GM10266 (cell line): ENCODE measurements around the gene PPP1R14B.

Experiments used
- DNase-seq: peaks from one replicate; pipeline ENCODE4 v3.0.0; 2012; ENCODE audit errors: extremely low spot score
- TF ChIP-seq, protein P1 (sequence below): IDR thresholded peaks from 2 replicates; pipeline ENCODE4 v1.5.1; 2012; ENCODE audit warnings: mild to moderate bottlenecking, low read depth; ENCODE audit not compliant: control insufficient read depth, insufficient read depth; ENCODE audit errors: missing control alignments

Gene PPP1R14B

GRCh38 chr11:64243236-64243854 is 3.4 kb downstream of the PPP1R14B start:
- no peak for DNase-seq
- TF ChIP-seq, protein P1, sequence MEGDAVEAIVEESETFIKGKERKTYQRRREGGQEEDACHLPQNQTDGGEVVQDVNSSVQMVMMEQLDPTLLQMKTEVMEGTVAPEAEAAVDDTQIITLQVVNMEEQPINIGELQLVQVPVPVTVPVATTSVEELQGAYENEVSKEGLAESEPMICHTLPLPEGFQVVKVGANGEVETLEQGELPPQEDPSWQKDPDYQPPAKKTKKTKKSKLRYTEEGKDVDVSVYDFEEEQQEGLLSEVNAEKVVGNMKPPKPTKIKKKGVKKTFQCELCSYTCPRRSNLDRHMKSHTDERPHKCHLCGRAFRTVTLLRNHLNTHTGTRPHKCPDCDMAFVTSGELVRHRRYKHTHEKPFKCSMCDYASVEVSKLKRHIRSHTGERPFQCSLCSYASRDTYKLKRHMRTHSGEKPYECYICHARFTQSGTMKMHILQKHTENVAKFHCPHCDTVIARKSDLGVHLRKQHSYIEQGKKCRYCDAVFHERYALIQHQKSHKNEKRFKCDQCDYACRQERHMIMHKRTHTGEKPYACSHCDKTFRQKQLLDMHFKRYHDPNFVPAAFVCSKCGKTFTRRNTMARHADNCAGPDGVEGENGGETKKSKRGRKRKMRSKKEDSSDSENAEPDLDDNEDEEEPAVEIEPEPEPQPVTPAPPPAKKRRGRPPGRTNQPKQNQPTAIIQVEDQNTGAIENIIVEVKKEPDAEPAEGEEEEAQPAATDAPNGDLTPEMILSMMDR: no peak

DNA sequence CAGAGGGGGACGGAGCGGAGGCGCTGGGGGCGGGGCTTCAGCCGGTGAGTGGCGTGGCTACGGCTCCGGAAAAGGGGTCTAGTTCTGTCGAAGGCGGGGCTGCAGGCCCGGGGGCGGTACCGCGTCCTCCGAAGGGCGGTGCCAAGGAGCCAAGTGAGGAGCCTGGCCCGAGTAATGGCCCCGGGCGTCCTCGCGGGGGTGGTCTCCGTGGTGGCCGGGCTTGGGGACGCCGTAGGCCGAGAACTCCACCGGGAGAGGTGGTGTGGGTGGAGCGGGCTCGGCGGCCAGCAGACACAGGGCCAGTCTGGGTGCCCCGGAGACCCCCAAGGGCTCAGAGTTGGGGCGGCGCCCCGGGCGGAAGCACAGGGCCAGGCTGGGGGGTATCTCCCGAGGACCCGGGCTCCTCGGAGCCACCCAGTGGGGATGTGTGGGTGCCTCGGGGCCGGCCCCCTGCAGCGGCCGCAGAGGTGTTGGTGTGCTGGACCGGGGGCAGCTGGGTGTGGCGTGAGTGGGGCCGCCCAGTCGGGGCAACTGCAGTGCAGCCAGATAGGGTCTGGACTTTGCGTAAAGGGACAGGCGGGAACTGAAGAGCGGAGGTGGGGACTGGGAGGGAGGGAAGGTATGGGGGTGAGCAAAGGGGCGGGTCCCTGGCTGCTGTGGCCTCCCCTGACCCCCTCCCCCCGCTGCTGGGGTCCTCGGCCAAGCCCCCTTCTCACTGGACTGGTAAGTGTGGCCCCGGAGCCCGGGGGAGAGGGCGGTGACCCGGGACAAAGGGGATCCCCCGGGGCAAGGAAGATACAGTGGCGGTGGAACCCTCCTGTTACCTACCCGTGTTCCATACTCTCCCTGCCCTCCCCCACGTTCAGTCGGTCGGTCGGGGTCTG is 5.0 kb downstream of the PPP1R14B start:
- peak; percentile 66 for DNase-seq
- TF ChIP-seq, protein P1: no peak

DNA sequence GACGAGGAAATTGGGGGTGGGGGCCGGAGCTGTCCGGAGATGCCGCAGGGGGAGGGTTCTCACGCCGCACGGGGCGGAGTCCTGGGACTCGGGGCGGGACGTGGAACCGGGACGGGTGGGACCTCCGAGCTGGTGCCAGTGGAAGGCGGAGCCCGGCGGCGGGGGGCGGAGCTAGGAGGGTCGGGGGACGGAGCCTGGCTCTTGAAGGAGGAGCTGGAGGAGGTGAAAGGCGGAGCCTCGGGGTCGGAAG is 5.6 kb downstream of the PPP1R14B start:
- peak; percentile 99 for DNase-seq
- TF ChIP-seq, protein P1: no peak

DNA sequence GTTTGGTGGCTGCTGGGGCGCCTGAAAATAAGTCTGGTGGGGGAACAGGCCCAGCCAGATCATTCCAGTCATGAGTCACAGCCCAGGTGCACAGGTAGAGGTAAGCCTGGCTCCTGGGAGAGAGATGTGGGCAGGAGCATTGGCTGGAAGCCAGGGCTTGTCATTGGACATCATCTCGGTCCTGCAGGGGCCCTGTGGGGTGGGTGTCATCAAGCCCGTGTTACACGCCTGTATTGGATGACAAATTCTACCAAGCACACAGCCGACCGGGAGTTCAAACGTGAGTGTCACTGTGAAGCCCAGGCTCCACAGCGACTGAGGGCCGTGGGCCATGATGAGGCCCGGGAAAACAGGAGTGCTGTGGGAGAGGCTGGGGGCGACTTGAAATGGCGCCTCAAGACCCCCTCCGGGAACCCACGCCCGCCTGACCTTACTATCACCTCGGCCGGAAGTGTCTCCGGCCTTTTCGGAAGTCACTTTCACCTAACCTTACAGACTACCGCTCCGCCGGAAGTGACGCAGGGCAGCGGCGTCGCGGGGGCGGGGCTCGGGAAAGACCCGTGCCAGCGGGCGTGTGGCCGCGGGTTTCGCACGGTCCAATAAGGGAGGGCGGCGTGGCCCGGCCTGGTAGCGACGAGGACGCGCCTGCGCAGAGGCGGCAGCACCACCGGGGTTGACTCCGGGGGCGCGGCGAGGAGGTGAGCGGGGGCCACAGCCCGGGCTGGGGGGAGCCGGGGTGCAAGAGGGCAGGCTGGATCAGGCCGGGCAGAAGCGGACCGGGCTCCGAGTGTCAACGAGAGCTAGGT is 6.1 kb downstream of the PPP1R14B start, which contains the start of gene FKBP2:
Gene FKBP2 (plus strand): TSS at position 661 of the 806 bp plus-strand sequence. CDS start 1,293 bp downstream, outside the sequence.
- TF ChIP-seq, protein P1: no peak
- DNase-seq: peak; percentile 97

DNA sequence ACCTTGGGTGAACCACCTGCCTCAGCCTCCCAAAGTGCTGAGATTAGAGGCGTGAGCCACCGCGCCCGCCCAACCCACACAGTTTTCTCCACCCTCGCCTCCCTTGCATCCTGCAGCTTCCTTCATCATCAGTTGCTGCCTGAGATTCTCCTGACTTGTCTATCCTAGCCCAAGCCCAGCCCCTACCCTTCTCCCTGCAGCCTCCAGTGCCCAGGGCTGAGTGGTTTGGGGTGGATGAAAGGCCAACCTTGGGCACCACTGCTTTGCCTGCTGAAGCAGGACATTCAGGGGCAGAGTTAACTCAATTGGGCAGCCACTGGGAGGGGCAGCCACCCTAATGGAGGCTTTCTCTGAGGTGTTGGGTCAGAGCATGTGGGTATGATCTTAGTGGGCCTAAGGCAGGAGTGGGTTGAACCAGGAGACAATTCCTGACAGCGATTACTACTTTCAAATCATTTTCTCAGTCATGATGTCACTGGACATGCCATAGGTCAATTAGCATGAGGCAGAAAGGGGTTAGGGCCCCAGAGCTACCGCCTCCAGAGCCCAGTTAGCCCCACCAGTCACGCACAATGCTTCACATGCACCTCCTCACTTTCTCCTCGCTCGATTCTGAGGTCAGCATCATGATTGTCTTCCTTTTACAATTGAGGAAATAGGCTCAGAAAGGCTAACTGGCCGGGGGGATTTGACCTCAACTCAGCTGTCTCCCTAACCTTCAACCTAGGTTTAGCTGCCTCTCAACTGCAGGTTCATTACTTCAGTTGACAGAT is 6.9 kb downstream of the PPP1R14B start:
- peak; percentile 76 for DNase-seq

DNA sequence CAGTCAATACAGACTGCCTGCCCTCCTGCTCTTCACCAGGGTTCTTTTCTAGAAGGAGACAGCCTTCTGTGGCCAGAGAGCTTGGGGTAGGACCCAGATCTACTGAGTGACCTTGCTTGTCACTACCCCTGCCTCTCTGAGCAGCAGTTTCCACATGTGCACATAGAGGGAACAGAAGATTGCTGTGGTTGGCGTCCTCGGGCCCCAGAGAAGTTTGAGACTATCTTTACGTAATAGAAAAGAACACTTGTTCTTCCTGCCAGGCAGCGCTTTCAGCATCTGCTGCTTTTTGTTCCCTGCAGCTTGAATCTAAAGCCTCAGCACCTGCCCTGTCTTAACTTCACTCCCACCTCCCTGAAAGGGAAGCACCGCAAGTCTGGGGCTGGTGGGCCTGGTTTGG is 7.7 kb downstream of the PPP1R14B start:
- no peak for DNase-seq

More for the DNA sequence above, 6.9 kb downstream of the PPP1R14B start:
- TF ChIP-seq, protein P1: no peak

More for the DNA sequence above, 7.7 kb downstream of the PPP1R14B start:
- TF ChIP-seq, protein P1: no peak
